Prostate gland (tissue), 2 donors: ENCODE measurements around the gene TTBK1. TPM values are rescaled to one million over a fixed set of nuclear protein-coding genes. Genes with fewer than 3 reads are reported as not detected.

Experiments
- DNase-seq: peaks from one replicate; pipeline ENCODE4 v3.0.0-alpha.2; 2019; ENCODE audit warnings: low spot score
- H3K27ac ChIP-seq, 2 donors: fragments of 200-600 bp; sonication (generic); 2 replicates each; pipeline ENCODE4 v1.5.1; 2017 to 2019
- H3K27me3 ChIP-seq: fragments of 200-600 bp; sonication (generic); replicated peaks from 2 replicates; pipeline ENCODE4 v1.5.1; 2019; ENCODE audit not compliant: insufficient read depth
- H3K36me3 ChIP-seq, 2 donors: fragments of 200-600 bp; sonication (generic); 1 replicate in 1 of 2; 2 replicates in 1 of 2; pipeline versions ENCODE4 v1.5.1 to v1.8.1; 2017 to 2019
- H3K4me1 ChIP-seq: fragments of 200-600 bp; sonication (generic); replicated peaks from 2 replicates; pipeline ENCODE4 v1.5.1; 2019
- H3K4me3 ChIP-seq, 2 donors: fragments of 200-600 bp; sonication (generic); 2 replicates each; pipeline ENCODE4 v1.5.1; 2017 to 2019
- H3K9me3 ChIP-seq: fragments of 200-600 bp; sonication (generic); 2 replicates; pipeline ENCODE4 v1.5.1; 2017
- POLR2A ChIP-seq: fragments of 450-650 bp; IDR thresholded peaks from one replicate; pipeline ENCODE4 v1.6.1; 2016; ENCODE audit warnings: antibody characterized with exemption, mild to moderate bottlenecking
- POLR2AphosphoS5 ChIP-seq: sonication (generic); formaldehyde crosslinking; IDR thresholded peaks from one replicate; pipeline ENCODE4 v1.6.1; 2017; ENCODE audit warnings: antibody characterized with exemption
- WGBS: methylation state at CpG from one replicate; pipeline ENCODE4 v1.1.5; 2018; 5-methylcytosine and 5-hydroxymethylcytosine counted together
- intact Hi-C: fragments of 100-400 bp; cut with DNase I; formaldehyde crosslinking; loops from one replicate; pipeline ENCODE4 v1.14.2; 2022
- total RNA-seq, 2 donors: library from RNA; depleted of rRNA; stranded (reverse); fragments of >200 nt; gene quantifications; one replicate each; pipeline ENCODE4 v1.1.0, GENCODE V29; 2016
- TF ChIP-seq, protein P1 (sequence below), 4 experiments: fragments of 200-600 bp in 2 of 4; fragments of 450-650 bp in 2 of 4; sonication (generic) in 2 of 4; IDR thresholded peaks; 1 replicate in 3 of 4; 2 replicates in 1 of 4; pipeline ENCODE4 v1.5.1; 2016 to 2019; ENCODE audit warnings: antibody characterized with exemption in 4 of 4, mild to moderate bottlenecking in 2 of 4, moderate library complexity in 2 of 4

Gene TTBK1
- total RNA-seq, 2 donors from 2014 or later, result 0.18 to 0.62 TPM

DNA sequence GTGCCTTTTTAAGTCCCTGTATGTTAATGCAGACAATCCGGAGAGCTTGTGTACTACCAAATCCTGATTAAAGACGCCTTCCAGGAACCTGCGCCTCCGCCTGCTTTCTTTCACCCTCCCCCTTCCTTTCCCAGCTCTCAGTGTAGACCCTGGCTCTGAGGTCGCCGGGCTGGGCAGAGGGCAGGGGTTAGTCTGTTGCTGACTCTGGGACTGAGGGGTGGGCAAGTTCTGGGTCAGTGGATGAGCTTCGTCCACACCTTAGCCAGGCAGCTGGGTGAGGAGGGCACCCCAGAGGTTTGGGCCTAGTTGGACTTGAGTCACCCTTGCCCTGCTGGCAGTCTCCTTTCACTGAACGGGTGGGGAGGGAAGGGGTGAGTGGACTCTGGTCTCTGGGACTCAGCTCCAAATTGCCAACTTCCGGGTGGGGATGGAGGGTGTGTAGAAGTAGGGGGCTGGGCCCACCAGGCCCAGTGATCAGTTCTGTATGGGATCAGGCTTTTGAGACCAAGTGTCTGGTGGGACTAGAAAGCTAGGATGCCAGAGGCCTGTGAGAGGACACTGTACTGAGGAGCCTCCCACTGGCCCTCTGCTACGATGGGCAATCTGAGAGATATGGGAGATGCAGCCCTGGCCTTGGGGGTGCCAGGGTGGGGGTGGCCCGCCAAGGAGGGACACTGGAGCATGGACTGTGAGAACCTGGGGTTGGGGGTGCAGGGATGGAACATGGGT is 33.5 kb downstream of the TTBK1 start:
- Histone ChIP-seq H3K9me3 (no peaks in the 10 kb centered on the region), H3K4me1 (no peaks in the 10 kb centered on the region), H3K27ac (no peak overlapping the region), H3K4me3 (no peak overlapping the region), H3K27me3 (peaks cover 4% of the 10 kb centered on the region), H3K36me3 (no peaks in the 10 kb centered on the region)
- no peak for DNase-seq
- 86% methylated on average over 11 of the region's 11 CpGs for WGBS
- TF ChIP-seq, protein P1, sequence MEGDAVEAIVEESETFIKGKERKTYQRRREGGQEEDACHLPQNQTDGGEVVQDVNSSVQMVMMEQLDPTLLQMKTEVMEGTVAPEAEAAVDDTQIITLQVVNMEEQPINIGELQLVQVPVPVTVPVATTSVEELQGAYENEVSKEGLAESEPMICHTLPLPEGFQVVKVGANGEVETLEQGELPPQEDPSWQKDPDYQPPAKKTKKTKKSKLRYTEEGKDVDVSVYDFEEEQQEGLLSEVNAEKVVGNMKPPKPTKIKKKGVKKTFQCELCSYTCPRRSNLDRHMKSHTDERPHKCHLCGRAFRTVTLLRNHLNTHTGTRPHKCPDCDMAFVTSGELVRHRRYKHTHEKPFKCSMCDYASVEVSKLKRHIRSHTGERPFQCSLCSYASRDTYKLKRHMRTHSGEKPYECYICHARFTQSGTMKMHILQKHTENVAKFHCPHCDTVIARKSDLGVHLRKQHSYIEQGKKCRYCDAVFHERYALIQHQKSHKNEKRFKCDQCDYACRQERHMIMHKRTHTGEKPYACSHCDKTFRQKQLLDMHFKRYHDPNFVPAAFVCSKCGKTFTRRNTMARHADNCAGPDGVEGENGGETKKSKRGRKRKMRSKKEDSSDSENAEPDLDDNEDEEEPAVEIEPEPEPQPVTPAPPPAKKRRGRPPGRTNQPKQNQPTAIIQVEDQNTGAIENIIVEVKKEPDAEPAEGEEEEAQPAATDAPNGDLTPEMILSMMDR (IDR thresholded peaks at IDR 0.05), result no peak
- no peak for TF ChIP-seq POLR2A
- no peak for TF ChIP-seq POLR2AphosphoS5
- intact Hi-C loops, result no loop called here

DNA sequence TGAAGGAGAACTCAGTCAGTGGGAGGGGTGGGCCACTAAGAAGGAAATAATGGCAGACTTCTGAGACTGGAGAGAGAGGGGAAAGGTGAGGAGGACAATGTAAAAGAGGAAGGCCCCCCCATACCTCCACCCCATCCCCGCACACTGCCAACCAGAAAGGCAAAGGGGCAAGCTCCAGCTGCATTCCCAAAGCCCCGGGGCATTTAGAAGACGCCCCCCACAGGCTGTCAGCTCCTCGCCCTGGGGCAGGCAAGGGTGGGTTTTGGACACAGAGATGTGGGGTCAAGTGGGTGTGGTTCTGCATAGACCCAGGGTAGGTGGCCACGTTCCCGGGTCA is 34.0 kb downstream of the TTBK1 start:
- no peak for DNase-seq
- Histone ChIP-seq H3K4me1 (no peaks in the 10 kb centered on the region), H3K36me3 (no peaks in the 10 kb centered on the region), H3K4me3 (no peak overlapping the region), H3K27me3 (peaks cover 4% of the 10 kb centered on the region), H3K27ac (no peak overlapping the region), H3K9me3 (no peaks in the 10 kb centered on the region)
- TF ChIP-seq POLR2A (no peak), POLR2AphosphoS5 (no peak)
- TF ChIP-seq, protein P1 (IDR thresholded peaks at IDR 0.05), result no peak
- WGBS, result 84% methylated on average over 6 of the region's 6 CpGs
- intact Hi-C loops, result no loop called here

DNA sequence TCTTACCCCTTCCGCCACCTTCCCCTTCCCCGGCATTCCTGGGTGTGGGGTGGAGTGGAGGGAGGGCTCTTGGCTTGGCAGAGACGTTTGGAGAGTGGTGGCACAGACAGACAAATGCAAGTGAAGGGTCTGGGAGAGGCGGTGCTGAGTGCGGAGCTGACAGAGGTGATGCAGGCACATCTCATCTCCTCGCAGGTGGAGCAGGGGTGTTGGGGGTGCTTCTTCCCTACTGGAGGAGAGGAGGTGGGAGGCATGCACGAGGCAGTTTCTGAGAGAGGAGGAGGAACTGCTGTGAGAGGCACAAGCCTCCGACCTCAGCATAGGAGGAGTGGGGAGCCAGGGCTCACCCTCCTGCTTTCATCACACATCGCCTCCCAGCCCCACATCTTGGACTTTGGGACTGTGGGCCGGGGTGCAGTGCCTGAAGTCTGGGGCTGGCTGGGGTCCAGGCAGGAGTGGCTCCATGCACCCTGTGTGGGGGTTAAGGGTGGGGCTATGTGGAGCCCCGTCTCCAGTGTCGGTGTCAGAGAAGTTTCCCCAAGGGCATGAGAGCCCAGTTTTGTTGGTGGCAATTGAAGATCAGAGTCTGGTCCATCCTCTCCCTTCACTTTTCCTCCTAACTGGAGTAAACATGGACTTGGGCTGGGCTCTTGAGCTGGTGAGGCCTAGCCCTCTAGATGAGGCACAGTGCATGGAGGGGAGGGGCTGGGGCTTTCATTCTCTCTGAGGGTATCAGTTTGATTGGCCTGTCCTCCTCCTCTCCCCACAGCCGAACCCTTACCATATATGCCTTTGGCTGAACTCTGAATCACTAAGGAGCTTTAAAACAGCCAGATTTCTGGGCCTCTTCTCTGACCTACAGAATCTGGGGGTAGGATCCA is 34.6 kb downstream of the TTBK1 start:
- Histone ChIP-seq H3K9me3 (no peaks in the 10 kb centered on the region), H3K36me3 (no peaks in the 10 kb centered on the region), H3K4me3 (no peak overlapping the region), H3K27me3 (peaks cover 4% of the 10 kb centered on the region), H3K4me1 (no peaks in the 10 kb centered on the region), H3K27ac (no peak overlapping the region)
- intact Hi-C loops, result no loop called here
- TF ChIP-seq, protein P1 (IDR thresholded peaks at IDR 0.05), result no peak
- TF ChIP-seq POLR2AphosphoS5 (no peak), POLR2A (no peak)
- 71% methylated on average over 13 of the region's 13 CpGs for WGBS
- DNase-seq, result no peak

DNA sequence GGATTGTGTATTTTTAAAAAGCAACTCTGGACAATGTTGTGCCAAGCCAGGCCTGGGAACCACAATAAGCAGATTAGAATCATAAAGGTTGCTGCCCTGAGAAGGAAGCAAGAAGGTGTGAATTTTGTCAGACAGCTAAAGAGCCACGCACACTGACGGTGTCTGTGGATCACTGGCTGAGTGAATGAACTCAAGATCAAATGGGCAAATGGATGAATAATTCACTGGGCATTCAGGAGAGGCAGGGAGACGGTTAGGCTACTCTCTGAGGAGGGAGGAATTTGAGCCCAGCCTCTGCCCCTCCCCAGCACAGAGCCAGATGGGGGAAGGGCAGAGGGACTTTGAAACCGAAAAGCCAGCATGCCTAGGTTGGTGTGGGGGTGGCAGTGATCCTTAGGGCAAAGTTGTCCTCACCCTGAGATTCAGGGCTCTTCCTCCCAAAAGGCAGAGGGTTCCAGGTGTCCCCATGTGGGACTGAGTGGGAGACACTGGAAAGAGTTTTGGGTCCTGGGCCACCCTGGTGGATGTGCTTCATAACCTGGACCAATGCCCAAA is 35.3 kb downstream of the TTBK1 start:
- intact Hi-C loops, result no loop called here
- TF ChIP-seq, protein P1 (IDR thresholded peaks at IDR 0.05), result no peak
- TF ChIP-seq POLR2AphosphoS5 (no peak), POLR2A (no peak)
- 68% methylated on average over 4 of the region's 4 CpGs for WGBS
- Histone ChIP-seq H3K4me1 (no peaks in the 10 kb centered on the region), H3K4me3 (no peak overlapping the region), H3K27ac (no peak overlapping the region), H3K9me3 (no peaks in the 10 kb centered on the region), H3K36me3 (no peaks in the 10 kb centered on the region), H3K27me3 (peaks cover 4% of the 10 kb centered on the region)
- no peak for DNase-seq
